CD4-positive, alpha-beta T cell treated with Interleukin-15 for 1 hour (primary cell): ENCODE data around the gene CD2AP.
"Not testable (repeated sequence)": the region's sequence is repeated elsewhere in the genome, so short reads cannot be mapped to it uniquely, and the experiment has no call there.

ENCODE experiments used
- DNase-seq: peaks from one replicate; pipeline ENCODE4 v3.0.0-alpha.2; 2020

CD2AP gene, protein sequence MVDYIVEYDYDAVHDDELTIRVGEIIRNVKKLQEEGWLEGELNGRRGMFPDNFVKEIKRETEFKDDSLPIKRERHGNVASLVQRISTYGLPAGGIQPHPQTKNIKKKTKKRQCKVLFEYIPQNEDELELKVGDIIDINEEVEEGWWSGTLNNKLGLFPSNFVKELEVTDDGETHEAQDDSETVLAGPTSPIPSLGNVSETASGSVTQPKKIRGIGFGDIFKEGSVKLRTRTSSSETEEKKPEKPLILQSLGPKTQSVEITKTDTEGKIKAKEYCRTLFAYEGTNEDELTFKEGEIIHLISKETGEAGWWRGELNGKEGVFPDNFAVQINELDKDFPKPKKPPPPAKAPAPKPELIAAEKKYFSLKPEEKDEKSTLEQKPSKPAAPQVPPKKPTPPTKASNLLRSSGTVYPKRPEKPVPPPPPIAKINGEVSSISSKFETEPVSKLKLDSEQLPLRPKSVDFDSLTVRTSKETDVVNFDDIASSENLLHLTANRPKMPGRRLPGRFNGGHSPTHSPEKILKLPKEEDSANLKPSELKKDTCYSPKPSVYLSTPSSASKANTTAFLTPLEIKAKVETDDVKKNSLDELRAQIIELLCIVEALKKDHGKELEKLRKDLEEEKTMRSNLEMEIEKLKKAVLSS

DNA sequence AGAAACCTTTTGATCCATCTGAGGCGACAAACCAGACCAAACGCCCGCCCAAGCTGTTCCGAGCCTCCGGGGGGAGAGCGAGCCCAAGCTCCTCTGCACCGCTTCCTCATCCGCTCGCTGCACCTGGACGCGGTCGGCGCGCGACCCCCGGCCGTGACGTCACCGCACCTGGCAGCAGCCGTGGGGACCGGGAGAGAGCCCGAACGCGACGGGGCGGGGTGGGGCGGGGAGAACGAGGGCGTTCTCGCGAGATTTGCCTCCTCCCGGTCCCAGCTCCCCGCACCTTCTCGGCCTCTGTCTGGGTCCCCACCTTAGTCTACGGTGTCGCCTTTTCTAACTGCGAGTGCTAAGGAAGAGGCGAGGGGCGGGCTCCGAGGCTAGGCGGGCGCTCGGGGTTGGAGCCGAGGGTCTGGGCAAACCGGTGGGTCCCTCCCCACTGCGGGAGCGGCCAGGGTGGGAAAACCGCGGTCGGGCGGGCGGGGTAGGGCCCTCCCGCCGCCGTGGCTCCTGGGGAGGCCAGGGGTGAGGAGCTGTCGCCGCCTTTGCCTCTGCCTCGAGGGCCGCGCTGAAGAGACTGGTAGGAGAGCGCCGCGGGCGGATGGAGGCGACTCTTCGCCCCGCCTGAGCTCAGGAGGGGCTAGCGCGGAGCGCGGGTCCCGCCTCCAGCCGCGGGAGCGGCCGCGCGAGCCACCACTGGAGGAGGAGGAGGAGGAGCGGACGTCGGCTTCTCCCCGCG lies at the start of gene CD2AP:
TSS of gene CD2AP (plus strand) at position 293 of the 736 bp plus-strand sequence. CDS start 456 bp downstream, outside the sequence.
- DNase-seq: peak; percentile 94

DNA sequence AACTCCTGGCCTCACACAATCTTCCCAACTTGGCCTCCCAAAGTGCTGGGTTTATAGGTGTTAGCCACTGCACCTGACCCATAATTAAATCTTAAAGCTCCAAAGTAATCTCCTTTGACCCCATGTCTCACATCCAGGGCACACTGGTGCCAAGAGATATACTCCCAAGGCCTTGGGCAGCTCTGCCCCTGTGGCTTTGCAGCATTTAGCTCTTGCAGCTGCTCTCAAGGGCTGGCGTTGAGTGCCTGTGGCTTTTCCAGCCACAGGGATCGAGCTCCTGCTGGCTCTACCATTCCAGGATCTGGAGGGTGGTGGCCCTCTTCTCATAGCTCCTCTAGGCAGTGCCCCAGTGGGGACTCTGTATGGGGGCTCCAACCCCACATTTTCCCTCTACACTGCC lies 49.3 kb upstream of the CD2AP start:
- no peak for DNase-seq

DNA sequence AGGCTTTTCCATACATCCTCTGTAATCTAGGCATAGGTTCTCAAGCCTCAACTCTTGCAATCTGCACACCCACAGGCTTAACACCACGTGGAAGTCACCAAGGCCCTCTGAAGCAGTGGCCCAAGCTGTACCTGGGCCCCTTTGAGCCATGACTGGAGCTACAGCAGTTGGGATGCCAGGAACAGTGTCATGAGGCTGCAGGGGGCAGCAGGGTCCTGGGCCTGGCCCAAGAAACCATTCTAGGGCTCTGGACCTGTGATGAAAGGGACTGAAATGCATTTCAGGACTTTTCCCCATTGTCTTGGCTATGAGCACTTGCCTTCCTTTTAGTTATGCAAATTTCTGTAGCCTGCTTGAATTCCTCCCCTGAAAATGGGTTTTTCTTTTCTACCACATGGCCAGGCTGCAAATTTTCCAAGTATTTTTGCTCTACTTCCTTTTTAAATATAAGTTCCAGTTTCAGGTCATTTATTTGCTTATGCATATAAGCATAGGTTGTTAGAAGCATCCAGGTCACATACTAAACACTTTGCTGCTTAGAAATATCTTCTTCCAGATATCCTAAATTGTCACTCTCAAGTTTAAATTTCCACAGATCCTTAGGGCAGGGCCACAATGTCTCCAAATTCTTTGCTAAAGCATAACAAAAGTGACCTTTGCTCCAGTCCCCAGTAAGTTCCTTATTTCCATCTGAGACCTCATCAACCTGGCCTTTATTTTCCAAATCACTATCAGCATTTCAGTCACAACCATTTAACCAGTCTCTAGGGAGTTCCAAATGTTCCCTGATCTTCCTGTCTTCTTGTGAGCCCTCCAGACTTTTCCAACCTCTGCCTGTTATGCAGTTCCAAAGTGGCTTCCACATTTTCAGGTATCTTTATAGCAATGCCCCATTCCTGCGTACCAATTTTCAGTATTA lies 48.6 kb upstream of the CD2AP start:
- DNase-seq: no peak

DNA sequence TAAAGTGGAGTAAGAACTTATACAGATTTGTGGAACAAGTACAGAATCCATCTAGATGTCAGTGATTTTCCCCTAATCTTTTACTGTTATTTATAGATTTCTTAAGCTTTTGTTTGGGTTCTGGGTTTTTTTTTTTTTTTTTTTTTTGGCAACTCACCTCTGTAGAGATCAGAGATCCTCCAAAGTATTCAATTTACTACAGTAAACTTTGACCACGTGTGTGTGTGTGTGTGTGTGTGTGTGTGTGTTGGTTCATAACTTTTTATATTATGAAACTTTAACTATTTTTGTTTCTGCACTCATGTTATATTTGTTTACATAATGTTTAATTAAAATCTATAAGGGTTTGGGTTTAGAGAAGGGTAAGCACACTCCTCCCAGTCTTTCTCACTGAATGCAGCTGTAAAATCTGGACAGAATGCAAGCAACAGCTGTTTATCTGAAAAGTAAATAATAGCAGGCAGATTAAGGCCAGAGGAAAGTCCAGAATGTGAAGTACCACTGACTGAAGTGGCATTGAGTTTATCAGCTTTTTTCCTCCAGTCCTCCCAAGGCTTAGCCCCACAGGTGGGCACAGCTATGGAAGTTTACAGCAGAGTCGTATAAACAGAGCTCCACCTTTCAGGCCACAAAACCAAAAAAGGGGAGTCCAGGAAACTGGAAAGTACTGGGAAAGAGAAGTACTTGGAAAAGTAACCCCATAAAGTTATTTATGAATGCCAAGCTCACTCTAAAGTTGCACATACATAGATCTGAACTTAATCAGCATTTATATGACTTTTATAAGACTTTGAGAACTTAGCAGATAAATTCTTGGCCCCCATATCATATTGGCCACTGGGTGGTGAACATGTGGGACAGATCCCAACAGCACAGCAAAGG lies 43.0 kb upstream of the CD2AP start:
- no peak for DNase-seq

DNA sequence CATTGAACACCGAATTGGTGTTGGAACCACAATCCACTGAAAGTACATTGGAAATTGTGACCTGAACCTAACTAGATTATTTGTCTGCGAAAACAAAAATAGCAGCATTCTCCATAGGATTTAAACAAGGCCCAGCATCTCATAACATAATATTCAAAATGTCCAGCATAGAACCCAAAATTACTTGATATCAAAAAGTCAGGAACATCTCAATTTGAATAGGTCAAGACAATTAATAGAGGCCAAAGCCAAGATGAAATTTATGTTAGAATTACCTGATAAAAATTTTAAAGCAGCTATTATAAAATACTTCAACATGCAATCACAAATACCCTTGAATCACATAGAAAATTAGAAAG lies 42.4 kb upstream of the CD2AP start:
- no peak for DNase-seq

DNA sequence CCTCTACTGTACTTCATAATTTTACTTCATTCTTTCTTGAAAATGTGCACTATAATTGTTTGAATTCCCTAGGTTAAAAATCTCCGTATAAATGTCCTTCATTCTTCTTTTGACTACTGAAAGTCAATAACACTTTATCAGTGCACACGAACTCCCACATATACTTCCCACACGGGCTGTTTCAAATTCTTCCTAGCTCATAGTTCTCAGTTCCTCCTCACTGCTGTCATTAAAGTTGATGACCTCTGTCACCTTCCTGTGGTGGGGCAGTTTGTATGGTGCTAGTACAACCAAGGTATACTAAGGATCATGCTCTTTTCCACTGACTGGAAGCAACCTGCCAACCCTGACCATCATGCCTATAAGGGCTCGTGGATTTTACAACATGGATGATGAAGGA lies 40.0 kb upstream of the CD2AP start:
- no peak for DNase-seq

DNA sequence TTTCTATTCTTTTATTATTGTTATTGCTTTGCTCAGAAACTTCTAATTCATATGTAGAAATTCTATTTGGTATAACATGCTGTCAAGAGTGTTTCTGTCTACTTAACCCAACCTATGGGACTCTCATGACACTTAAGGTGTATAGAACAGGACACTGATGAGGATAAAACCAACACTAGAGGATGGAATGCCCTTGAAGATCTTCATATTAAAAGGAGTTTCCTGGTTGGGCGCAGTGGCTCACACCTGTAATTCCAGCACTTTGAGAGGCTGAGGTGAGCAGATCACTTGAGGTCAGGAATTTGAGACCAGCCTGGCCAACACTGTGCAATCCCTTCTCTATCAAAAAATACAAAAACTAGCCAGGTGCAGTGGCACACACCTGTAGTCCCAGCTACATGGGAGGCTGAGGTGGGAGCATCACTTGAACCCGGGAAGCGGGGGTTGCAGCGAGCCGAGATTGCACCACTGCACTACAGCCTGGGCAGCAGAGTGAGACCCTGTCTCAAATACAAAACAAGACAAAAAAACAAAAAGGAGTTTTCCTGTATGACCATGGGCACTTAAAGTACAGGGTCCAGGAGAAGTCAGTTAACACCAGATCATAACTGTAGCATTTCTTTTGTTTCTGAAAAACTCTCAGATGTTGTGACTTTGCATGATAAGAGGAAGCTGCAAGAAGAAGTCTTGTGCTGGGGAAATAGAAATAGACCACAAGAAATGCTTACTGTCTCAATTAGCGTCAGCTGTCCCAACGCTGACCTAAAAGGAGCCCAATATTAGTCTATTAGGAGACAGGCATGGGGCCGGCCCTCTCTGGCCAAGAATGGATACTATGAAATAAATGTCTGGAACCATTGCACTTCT lies 38.9 kb upstream of the CD2AP start:
- no peak for DNase-seq

DNA sequence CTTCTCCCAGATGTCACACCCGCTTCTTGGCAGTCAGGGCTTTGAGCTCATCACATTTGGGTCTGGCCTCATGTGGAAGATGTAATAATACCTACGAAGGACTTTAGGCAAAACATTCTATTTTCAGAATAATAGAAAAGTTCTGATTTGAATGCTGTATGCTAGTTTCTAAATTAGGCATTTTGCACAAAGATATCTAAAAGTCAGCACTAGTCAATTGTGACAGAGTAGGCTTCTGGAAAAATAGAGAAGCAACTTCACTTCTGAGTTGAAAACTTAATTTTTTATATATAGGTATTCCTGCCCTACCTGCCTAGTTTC lies 38.3 kb upstream of the CD2AP start:
- no peak for DNase-seq

DNA sequence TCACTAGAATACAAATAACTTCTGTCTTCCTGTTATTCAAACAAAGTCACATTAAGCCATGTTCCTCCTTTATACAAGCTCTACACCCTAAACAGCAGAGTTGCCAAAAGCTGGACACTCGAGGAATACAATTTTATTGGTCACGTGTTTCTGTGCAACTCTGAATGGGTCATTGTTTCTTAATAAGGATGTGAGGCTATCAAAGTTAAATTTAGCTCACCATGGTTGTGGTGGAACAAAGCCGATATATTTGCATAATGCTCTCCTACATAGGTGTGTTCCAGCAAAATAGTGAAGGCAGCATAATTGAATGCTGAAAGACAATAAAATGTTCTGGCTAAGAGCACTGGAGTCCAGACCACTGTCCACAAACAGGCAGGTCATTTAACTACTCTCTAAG lies 36.9 kb upstream of the CD2AP start:
- DNase-seq: no peak

DNA sequence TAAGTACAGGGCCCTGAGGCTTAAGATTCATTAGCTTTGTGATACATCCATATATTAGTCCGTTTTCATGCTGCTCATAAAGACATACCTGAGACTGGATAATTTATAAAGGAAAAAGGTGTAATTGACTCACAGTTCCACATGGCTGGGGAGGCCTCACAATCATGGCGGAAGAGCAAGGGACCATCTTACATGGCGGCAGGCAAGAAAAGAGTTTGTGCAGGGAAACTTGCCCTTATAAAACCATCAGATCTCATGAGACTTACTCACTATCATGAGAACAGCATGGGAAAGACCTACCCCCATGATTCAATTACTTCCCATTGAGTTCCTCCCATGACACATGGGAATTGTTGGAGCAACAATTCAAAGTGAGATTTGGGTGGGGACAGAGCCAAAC lies 32.6 kb upstream of the CD2AP start:
- DNase-seq: not testable (repeated sequence)

DNA sequence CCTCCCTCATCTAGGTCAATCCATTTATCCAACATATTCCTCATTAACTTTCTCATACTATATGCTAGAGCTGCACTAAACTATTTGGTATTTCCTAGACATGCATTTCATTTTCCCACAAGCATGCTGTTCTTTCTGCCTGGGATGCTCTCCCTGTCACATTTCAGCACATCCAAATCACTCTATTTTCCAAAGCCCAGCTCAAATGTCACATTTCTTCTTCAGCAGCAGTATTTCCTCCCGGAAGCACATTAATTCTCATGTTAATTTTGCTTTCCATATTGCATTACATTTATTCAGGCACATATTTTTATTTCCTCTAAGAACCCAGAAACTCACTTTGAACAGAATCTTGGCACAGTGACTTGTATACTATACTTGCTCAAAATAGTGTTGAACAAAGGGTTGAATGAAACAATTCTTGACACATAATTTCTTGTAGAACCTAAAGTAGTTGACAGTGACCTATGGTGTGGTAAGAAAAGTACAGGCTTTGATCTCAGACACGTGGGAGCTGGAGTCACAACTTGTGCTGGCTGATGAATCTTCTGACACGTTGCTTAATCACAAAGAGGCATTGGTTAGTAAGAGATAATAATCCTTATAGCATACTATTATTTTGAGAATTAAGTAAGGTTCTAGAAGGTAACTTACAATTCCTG lies 30.8 kb upstream of the CD2AP start:
- no peak for DNase-seq

DNA sequence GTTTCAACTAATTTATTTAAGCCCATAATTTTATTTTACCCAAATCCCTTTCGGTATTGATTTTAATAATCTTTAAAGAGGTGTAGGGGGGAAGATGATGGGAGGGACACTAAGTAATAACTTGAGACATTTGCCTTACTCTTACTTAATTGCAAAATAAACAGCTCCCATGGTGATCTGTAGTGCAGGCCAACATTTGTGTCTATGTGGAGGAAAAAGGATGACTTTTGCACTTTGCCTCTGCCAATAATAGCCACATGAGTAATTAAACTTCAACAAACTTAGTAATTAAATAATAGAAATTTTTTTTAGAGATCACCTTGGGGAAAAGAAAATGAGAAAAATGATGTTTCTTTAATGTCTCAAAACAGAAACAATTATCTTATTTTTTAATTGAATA lies 29.9 kb upstream of the CD2AP start:
- DNase-seq: no peak

DNA sequence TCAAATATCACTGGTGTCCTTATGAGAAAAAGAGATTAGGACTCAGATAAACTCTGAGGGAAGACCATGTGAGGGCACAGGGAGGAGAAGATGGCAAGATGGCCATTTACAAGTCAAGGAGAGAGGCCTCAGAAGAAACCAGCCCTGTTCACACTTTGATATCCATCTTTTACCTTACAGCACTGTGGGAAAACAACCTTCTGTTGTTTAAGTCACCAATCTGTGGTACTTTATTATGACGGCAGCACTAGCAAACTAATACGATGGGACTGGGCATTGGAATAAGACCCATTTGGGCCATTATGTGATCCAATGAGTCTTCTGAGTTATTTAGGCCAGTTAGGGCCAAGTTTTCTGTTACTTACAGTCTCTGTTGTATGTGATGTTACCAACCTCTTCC lies 26.4 kb upstream of the CD2AP start:
- DNase-seq: no peak

DNA sequence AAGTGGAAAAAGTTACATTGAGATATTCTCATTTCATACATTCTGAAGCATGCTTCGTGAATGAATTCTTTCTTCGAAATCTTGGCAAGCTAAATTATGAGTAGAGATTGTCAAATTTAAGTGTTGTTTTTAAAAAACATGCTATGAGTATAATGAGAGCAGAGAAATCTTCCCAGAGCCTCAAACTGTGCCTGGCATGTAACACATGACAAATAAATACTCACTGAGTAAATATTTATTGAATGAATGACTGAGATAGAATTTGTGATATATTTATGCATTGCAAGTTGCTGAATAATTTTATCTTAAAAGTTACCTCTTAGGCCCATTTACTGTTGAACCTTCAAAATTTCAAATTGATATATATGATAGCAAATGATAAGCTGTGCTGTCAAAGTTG lies 24.7 kb upstream of the CD2AP start:
- no peak for DNase-seq

DNA sequence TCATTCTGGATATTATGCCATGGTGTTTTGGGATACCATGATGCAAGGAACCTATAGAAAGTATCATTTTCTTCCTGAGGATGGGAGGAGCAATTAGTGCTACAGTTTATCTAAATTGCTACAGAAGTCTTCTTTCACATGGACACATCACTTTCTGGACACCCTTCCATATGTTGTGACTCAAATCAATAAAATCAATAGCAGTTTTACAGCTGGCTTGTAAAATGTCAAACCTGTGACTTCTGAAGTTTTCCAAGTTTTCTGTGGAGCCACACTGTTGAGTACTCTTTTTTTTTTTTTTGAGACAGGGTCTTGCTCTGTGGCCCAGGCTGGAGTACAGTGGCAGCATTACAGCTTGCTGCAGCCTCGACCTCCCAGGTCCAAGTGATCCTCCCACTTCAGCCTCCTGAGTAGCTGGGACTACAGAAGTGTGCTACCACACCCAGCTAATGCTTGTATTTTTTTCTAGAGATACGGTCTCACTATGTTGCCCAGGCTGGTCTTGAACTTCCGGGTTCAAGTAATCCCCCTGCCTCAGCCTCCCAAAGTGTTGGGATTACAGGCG lies 24.1 kb upstream of the CD2AP start:
- DNase-seq: no peak

DNA sequence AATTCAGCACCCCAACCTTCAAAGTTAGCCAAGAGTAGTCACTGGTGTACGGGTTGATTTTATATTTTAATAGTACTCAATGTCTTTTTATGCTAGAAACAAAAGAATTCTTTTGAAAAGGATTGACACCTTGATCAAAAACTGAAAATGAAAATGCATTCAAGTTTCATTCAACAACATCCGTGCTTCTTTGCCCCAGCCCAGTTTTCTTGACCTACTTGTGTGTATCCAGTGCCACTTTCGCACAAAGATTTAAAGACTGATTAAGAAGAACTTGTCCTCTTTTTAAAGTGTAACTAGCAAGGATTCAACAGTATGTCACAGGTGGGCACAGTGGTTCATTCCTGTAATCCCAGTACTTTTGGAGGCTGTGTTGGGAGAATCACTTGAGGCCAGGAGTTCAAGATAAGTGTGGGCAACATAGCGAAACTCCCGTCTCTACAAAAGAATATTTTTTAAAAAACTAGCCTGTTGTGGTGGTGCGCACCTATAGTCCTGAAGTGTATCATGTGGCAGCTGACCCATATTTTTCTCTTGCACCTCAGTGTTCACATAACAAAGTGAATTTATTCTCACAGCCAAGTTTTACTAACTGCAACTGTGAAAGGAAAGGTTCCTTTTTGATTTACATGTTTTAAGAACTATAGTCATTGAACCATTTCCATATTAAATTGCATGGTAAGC lies 22.7 kb upstream of the CD2AP start:
- DNase-seq: no peak

DNA sequence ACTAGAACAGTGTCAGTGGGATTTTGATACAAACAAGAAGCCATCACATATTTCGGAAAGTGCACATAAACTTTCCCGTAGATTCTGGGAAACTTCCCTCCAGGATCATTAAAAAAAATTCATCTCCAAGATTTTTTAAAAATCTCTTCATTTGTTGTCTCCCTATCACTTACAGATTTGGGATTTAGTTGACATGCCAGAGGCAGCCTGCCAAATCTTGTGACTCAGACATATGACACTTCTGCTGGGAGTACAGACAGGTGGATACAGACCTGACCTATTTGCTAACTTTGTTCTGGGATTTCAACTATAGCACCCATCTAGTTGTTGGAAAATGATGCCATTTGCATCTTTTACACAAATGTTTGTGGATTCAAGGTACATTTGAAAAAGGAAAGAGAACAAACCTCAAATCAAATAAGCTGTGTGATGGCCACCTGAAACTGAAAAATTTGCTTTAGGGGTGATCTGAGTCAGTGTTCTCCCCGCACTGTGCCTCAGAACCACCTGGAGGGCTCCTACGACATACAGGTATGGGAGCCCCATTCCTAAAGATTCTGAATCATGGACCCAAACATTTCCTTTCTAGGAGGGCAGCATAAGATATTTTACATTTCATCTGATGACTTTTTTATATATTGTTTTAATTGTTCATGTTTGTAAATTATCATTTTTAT lies 21.9 kb upstream of the CD2AP start:
- no peak for DNase-seq

DNA sequence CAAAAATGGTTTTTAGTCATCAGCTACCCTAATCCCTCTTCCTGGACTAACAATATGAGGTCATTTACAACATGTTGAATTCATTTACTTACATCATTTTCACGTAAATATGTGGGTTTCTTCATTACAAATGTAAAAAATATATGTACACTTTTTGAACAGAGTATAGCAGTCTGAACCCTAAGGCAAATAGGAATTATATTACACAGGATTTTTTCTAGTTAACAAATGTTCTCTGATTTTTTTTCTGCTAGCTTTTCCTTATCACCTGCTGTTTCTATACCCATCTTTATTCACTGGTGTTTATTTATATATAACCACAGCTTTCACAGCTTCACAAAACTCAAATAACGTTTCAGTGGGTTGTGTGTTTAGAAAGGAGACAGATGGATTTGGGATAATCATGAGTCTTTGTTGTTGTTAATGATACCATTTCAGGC lies 21.0 kb upstream of the CD2AP start:
- no peak for DNase-seq

DNA sequence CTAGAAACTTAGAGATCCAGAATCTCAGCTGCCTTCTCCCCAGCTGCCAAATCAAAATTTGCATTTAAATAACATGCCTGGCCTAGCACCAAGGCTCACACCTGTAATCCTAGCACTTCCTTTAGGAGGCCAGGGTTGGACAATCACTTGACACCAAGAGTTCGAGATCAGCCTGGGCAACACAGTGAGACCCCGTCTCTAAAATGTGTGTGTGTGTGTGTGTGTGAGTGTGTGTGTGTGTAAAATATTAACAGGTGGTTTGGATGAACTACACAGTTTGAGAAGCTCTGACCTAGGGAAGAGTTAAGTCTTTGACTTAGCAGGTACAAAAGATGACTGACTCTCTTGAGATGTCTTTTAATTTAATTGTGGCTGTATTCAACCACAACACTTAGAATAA lies 20.2 kb upstream of the CD2AP start:
- DNase-seq: no peak
